Sigmoid colon (tissue), 7 donors: ENCODE data around the gene CCSER1. TPM values are rescaled to one million over a fixed set of nuclear protein-coding genes. Genes with fewer than 3 reads are reported as not detected.
"Not testable (repeated sequence)": the region's sequence is repeated elsewhere in the genome, so short reads cannot be mapped to it uniquely, and the experiment has no call there.

ENCODE experiments used
- DNase-seq: peaks from one replicate; pipeline ENCODE4 v3.0.0-alpha.2; 2019
- H3K27ac ChIP-seq, 4 donors: fragments of 200-600 bp; sonication (generic); one replicate each; pipeline ENCODE4 v1.5.1; 2016 to 2019; ENCODE audit warnings: mild to moderate bottlenecking in 1 of 4
- H3K27me3 ChIP-seq, 3 donors: fragments of 200-600 bp; sonication (generic); one replicate each; pipeline ENCODE4 v1.5.1; 2019; ENCODE audit warnings: mild to moderate bottlenecking in 1 of 3
- H3K36me3 ChIP-seq, 4 donors: fragments of 200-600 bp; sonication (generic); one replicate each; pipeline ENCODE4 v1.5.1; 2016 to 2019
- H3K4me1 ChIP-seq, 4 donors: fragments of 200-600 bp; sonication (generic); one replicate each; pipeline ENCODE4 v1.5.1; 2017 to 2019
- H3K4me3 ChIP-seq, 4 donors: fragments of 200-600 bp; sonication (generic); one replicate each; pipeline ENCODE4 v1.5.1; 2017 to 2019; ENCODE audit warnings: mild to moderate bottlenecking in 2 of 4, moderate library complexity in 1 of 4
- H3K9me3 ChIP-seq, 4 donors: fragments of 200-600 bp in 3 of 4; sonication (generic) in 3 of 4; one replicate each; pipeline versions ENCODE4 v1.5.1 to v1.6.1; 2013 to 2019
- CTCF ChIP-seq, 4 experiments: fragments of 450-650 bp in 3 of 4; fragments of 200-600 bp in 1 of 4; IDR thresholded peaks; one replicate each; pipeline ENCODE4 v1.5.1; 2016 to 2019; ENCODE audit warnings: antibody characterized with exemption in 4 of 4, mild to moderate bottlenecking in 3 of 4, moderate library complexity in 2 of 4
- EP300 ChIP-seq, 4 donors: sonication (generic); formaldehyde crosslinking; IDR thresholded peaks; one replicate each; pipeline ENCODE4 v1.6.1; 2017; ENCODE audit warnings: antibody characterized with exemption in 4 of 4
- POLR2A ChIP-seq, 2 donors: fragments of 450-650 bp; IDR thresholded peaks; one replicate each; pipeline ENCODE4 v1.6.1; 2016; ENCODE audit warnings: antibody characterized with exemption in 2 of 2, mild to moderate bottlenecking in 2 of 2, moderate library complexity in 2 of 2
- POLR2AphosphoS5 ChIP-seq, 4 donors: sonication (generic); formaldehyde crosslinking; IDR thresholded peaks; one replicate each; pipeline ENCODE4 v1.6.1; 2017; ENCODE audit warnings: antibody characterized with exemption in 4 of 4
- WGBS, 2 donors: extraction: QIAGEN DNeasy Blood & Tissue Kit; methylation state at CpG; one replicate each; pipeline ENCODE4 v1.1.7; 2013; 5-methylcytosine and 5-hydroxymethylcytosine counted together
- intact Hi-C: fragments of 100-400 bp; cut with DNase I; formaldehyde crosslinking; loops from one replicate; pipeline ENCODE4 v1.15.1; 2023
- polyA plus RNA-seq, 3 donors: library from polyadenylated mRNA; stranded (reverse); fragments of 200-250 nt; gene quantifications; one replicate each; pipeline ENCODE4 v1.2.3, GENCODE V29; 2013
- total RNA-seq, 4 donors: library from RNA; depleted of rRNA; stranded (reverse); fragments of >200 nt; gene quantifications; one replicate each; pipeline ENCODE4 v1.1.0, GENCODE V29; 2016
- donor health status: healthy with polysubstance abuse.
- donor health status: Bipolar disorder and iron deficiency.
- donor health status: healthy.

The CCSER1 gene
- total and polyA plus RNA-seq, 7 donors: 1.6 to 7.2 (median 4.2) TPM

DNA sequence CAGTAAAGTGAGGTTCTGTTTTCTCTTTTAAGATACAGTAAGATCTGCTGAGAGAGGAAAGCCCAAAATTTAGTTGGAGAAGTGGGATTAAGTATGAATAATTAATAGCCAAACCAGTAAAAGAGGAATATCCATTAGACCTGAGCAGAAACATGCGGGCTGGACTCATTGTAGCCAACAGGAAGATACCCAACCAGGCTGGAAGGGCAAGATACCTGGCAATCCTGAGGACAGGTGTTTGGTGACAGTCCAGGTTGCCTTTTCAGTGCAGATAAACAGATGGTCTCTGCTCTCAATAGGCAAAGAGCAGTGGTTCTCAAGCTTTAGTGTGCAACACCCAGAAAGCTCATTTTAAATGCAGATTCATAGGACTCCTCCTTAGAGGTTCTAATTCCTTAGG lies 1195.8 kb downstream of the CCSER1 start:
- TF ChIP-seq CTCF (IDR thresholded peaks at IDR 0.05): no peak
- no peak overlapping the region for H3K27ac ChIP-seq
- intact Hi-C loops: no loop called here
- H3K4me3 ChIP-seq: no peak overlapping the region
- no peaks in the 10 kb centered on the region for H3K9me3 ChIP-seq
- H3K27me3 ChIP-seq: no peaks in the 10 kb centered on the region
- H3K36me3 ChIP-seq: no peaks in the 10 kb centered on the region
- no peaks in the 10 kb centered on the region for H3K4me1 ChIP-seq
- WGBS, 2 donors: 88 to 97% methylated on average over 1 of the region's 1 CpG
- no peak for DNase-seq

DNA sequence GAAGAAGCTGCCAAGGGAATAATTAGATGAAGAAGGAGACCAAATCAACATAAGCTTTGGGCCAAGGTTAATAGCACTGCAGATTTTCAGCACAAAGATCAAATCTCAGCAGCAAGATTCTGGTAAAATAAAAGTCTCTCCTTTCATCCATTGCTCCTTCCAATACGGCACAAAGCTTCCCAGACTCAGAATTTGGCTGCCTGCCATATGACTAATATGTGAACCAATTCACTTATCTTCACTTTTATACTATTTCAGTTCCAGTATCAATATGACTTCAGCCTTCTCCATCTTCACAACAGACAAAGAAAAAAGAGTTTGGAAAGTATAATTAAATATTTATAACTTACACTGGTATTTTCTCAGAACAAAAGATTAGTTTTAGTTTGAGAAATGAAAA lies 1198.3 kb downstream of the CCSER1 start:
- no peak for TF ChIP-seq POLR2A (IDR thresholded peaks at IDR 0.05)
- TF ChIP-seq EP300 (IDR thresholded peaks at IDR 0.05): no peak
- TF ChIP-seq CTCF (IDR thresholded peaks at IDR 0.05): no peak
- no peak for TF ChIP-seq POLR2AphosphoS5 (IDR thresholded peaks at IDR 0.05)
- Histone ChIP-seq H3K4me3 (no peak overlapping the region), H3K36me3 (no peaks in the 10 kb centered on the region), H3K27me3 (no peaks in the 10 kb centered on the region), H3K9me3 (no peaks in the 10 kb centered on the region), H3K27ac (no peak overlapping the region), H3K4me1 (no peaks in the 10 kb centered on the region)
- no peak for DNase-seq
- 0 to 23% methylated on average over 1 of the region's 1 CpG for WGBS, 2 donors
- intact Hi-C loops: no loop called here

DNA sequence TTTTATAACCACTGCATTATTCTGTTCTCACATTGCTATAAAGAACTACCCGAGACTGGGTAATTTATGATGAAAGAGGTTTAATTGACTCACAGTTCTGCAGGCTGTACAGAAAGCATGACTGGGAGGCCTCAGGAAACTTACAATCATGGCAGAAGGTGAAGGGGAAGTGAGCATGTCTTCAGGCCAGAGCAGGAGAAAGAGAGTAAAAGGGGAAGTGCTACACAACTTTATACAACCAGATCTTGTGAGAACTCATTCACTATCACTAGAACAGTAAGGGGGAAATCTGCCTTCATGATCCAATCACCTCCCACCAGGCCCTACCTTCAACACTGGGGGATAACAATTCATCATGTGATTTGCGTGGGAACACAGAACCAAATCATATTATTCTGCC lies 1199.0 kb downstream of the CCSER1 start:
- H3K9me3 ChIP-seq, H3K27ac ChIP-seq, H3K4me1 ChIP-seq, H3K36me3 ChIP-seq, H3K27me3 ChIP-seq, H3K4me3 ChIP-seq, intact Hi-C loops, DNase-seq: not testable (repeated sequence)
- 93% methylated on average over 2 of the region's 2 CpGs for WGBS, 2 donors

DNA sequence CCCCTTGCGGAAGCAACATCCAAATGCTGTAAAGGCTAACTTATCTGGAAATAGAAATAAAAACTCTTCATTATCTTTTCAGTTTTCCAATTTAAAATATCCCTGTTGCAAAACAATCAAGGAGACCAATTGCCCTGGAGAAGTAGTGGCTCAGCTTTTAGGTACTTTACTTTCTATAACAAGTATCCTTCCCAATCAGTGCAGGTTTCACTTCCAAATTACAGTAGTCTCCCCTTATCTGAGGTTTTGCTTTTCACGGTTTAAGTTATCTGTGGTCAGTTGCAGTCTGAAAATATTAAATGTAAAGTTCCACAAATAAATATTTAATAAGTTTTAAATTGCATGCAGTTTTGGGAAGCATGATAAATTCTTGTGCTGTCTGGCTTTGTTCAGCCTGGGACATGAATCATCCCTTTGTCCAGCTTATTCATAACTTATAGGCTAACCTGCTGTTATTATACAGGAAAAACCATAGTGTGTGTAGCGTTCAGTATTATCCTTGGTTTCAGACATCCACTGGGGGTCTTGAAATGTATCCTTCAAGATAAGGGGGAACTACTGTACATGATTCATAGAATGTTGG lies 1203.5 kb downstream of the CCSER1 start:
- Histone ChIP-seq H3K27me3 (no peaks in the 10 kb centered on the region), H3K36me3 (no peaks in the 10 kb centered on the region), H3K4me1 (no peaks in the 10 kb centered on the region), H3K9me3 (no peaks in the 10 kb centered on the region), H3K4me3 (no peak overlapping the region), H3K27ac (no peak overlapping the region)
- WGBS, 2 donors: 90 to 92% methylated on average over 3 of the region's 3 CpGs
- DNase-seq: no peak
- TF ChIP-seq EP300 (IDR thresholded peaks at IDR 0.05) (no peak), POLR2AphosphoS5 (IDR thresholded peaks at IDR 0.05) (no peak), CTCF (IDR thresholded peaks at IDR 0.05) (no peak), POLR2A (IDR thresholded peaks at IDR 0.05) (no peak)
- intact Hi-C loops: no loop called here

GRCh38 chr4:91340822-91341221 lies 1213.6 kb downstream of the CCSER1 start:
- TF ChIP-seq EP300 (IDR thresholded peaks at IDR 0.05) (no peak), POLR2A (IDR thresholded peaks at IDR 0.05) (no peak), POLR2AphosphoS5 (IDR thresholded peaks at IDR 0.05) (no peak), CTCF (IDR thresholded peaks at IDR 0.05) (no peak)
- no peak overlapping the region for H3K4me3 ChIP-seq
- intact Hi-C loops: no loop called here
- DNase-seq: no peak
- H3K4me1 ChIP-seq: no peaks in the 10 kb centered on the region
- H3K27me3 ChIP-seq: no peaks in the 10 kb centered on the region
- H3K27ac ChIP-seq: no peak overlapping the region
- 72 to 86% methylated on average over 1 of the region's 1 CpG for WGBS, 2 donors
- no peaks in the 10 kb centered on the region for H3K9me3 ChIP-seq
- no peaks in the 10 kb centered on the region for H3K36me3 ChIP-seq
